Stimulated activated CD4-positive, alpha-beta T cell treated with anti-CD3 and anti-CD28 coated beads, Interleukin-4, amount 100 ng/mL, for 4 hours (primary cell): ENCODE data around the gene HPSE2.
"Not testable (repeated sequence)": the region's sequence is repeated elsewhere in the genome, so short reads cannot be mapped to it uniquely, and the experiment has no call there.

Experiments
- DNase-seq, 2 experiments: peaks; one replicate each; pipeline ENCODE4 v3.0.0-alpha.2; 2020

HPSE2 gene

DNA sequence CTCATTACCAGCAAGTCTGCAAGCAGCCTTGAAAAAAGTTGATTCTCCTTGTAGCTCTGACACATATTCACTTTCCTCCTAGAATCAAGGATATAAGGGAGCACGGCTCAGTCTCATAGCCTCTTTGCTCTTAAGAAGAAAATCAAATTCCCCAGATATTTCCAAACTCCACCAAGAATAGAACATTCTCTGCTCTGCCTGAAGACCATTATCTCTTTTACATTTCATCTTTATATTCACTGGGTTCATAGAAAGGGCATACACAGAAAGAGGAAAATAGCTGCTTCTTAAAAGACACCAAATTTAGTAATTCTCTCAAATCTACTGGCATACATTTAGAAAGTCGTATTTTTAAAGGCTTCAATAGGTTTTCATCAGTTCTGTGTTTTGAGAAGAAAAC lies 92.0 kb downstream of the HPSE2 start:
- no peak for DNase-seq

DNA sequence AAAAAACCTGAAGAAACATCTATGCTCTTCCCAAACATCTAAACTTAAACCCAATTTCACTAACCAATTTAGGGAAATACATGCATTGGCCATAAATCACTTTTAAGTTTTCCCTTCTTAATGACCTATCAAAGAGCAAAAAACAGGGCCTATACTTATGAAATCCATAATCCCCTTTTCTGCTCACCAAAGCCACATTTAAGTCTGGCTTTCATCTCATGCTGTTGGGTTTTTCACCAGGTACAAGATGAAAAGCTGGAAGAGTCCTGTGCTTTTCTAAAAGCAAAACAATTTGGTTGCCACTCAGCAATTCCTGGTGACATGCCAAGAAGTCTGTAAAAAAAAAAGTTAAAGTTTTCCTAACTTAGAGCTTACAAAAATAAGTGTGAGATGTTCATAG lies 92.6 kb downstream of the HPSE2 start:
- no peak for DNase-seq

GRCh38 chr10:99132897-99133296 lies 102.8 kb downstream of the HPSE2 start:
- DNase-seq, result not testable (repeated sequence)

DNA sequence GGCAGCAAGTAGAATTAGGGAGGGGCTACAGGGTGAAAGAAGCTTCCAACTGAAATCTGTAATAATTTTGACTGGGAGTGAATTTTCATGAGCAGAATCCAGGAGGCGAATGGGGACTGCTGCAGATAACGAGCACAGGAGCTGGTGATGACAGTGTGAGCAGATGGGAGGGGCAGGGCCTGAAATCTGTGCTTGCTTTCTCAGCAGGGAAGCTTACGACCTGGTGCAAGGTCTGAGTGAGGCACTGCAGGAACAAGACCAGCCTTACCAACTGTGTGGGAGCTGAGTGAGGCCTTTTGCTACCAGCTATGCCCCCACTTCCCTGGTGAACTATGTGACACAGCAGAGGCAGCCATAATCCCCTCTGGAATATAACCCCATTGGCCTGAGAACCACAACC lies 109.8 kb downstream of the HPSE2 start:
- DNase-seq, result no peak

- no peak for DNase-seq
These were observed 111.3 kb downstream of the HPSE2 start for GRCh38 chr10:99124376-99124775.

GRCh38 chr10:99123851-99124250 lies 111.8 kb downstream of the HPSE2 start:
- no peak for DNase-seq

GRCh38 chr10:99123336-99123735 lies 112.3 kb downstream of the HPSE2 start:
- DNase-seq, result no peak

DNA sequence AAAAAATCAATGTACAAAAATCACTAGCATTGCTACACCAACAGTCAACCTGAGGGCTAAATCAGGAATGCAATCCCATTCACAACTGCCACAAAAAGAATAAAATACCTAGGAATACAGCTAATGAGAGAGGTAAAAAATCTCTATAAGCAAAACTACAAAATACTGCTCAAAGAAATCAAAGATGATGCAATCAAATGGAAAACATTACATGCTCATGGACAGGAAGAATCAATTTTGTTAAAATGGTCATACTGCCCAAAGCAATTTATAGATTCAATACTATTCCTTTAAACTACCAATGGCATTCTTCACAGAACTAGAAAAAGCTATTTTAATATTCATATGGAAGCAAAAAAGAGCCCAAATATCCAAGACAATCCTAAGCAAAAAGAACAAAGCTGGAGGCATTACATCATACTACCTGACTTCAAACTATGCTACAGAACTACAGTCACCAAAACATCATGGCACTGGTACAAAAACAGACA lies 116.3 kb downstream of the HPSE2 start:
- DNase-seq, result no peak

DNA sequence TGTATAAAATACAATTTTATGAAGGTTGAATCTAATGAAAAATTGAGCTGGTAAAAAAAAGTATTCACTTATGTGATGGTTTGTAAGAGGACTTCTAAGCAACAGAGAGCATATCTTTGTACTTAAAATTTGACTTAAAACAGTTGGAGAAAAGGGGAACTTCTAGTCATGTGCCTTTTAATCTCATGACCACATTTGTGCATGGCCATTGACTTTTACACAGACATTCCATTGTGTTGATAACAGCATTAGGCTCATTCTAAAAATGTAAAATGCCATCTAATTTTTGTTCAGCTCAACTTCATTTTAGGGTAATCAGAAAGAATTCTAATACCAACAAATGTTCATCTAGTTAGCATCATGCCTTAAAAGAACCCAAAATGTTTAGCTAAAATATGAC lies 119.9 kb downstream of the HPSE2 start:
- no peak for DNase-seq

DNA sequence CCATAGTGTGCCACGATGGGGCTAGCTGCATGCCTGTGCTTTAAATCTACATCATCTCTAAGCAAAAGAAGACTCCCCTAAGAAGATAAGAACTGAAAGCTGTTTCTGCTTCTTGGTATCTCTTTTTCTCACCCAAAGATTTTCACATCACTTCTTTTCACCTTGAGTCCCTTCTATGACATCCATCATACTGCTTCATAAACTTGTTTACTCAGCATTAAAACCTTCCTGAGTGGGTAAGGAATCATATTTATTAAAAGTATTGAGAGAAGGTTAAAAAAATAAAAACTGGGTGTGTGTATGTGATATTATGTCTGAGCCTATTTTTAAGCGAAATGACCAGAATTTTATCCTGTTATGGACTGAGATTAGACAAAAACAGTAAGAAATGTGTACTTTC lies 150.3 kb downstream of the HPSE2 start:
- no peak for DNase-seq

DNA sequence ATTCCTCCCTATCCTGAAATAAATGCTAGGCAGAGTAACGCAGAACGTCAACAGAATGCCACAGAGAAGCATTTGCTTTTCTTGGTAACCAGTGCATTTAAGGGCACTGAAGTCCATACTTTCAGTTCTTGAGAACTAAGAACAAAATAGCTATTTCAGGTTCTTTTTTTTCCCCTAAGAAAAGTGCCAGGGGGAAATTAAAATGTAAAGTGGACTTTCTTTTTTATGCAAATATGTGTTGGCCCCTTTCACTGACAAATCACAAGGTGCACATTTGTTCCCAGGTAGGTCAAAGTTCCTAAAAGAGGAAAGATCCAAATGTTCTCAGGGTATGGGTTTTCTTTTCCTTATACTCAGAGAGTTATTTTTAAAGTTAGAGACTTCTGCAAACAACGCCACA lies 151.5 kb downstream of the HPSE2 start:
- no peak for DNase-seq

DNA sequence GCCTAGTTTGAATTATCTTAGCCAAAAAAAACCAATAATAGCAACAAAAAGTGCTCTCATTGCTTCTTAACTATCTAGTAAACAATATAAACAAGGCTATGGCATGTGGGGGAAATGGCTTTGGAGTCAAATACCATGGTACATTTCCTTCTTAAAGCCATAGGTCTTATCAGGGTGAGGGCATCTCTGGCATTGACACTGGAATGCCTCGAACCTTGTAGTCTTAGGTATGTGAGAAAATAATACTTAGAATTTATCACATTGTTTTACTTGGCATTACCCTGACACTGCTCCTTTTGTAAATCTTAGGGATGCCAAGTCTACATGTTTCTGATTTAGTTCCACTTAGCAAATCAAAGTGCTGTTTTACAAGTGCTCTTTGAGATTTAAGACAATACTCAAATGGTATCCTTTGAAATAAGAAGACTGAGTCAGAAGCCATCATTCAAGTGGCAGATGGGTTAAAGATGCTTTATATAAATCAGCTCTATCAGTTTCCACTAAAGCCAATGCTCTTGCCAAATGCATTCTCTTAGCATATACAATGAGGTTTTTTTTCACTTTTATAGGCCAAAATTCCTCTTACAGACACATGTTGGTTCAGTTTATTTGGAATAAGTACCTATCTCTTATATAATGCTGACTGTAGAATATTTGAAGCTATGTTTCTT lies 155.2 kb downstream of the HPSE2 start:
- DNase-seq, result no peak

DNA sequence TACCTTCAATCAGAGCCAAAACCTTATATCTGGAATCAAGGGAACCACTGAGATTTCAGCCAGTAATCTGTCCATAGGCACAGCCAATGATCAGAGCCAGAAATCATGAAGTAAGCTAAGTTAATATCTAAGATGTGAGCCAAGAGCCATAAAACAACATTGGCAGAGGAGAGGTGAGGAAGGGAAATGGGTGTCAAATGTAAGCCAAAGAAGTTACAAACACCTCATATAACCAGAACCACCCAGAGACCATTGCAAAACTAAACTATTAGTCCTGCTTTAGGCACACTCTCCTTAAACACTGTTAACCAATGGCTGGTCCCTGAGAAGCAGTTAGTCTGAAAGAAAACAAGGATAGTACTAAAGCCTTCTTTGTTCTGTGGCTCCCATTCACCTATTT lies 173.1 kb downstream of the HPSE2 start:
- DNase-seq, result no peak

- DNase-seq, result no peak
These were observed 176.9 kb downstream of the HPSE2 start for GRCh38 chr10:99058762-99059161.

GRCh38 chr10:99057936-99058690 lies 177.5 kb downstream of the HPSE2 start:
- no peak for DNase-seq

DNA sequence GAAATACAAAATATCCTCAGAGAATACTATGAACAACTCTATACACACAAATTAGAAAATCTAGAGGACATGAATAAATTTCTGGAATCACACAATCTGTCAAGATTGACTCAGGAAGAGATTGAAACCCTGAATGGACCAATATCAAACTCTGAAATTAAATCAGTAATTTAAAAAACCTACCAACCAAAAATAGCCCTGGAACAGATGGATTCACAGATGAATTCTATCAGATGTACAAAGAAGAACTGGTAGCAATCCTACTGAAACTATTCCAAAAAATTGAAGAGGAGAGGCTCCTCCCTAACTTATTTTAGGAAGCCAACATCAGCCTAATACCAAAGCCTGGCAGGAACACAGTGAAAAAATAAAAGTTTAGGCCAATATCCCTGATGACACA lies 190.0 kb downstream of the HPSE2 start:
- no peak for DNase-seq

DNA sequence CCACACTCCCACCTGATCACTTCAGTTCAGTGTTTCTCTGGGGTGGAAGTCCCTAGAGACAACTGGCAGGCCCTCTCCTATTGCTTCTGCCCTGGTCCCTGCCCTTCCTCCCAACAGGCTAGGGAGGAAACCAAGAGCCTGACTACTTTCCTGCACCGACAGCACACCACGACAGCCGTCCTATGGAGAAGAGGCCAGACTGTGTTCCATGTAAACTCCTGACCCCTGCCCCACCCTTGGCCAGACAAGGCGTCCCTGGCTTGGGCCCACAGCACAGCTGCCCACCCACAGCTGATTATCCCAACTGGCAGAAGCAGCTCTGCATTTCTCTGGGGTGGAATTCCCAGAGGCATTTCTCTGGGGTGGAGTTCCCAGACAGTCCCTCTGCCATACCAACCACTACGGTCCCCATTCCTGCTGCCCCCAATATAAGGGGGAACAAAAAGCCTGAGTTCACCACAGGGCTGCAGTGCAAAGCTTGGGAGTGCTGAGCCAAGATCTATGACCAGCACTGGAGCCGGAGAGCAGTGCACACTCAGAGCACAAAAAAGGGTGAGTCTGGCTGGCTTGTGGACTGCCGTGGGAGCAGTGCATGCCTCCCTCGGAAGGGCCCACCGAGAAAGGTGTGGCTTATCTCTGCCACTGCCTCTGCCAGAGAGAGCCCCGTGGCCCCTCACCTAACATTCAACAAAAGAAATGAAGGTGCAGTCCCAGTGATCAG lies 193.4 kb downstream of the HPSE2 start:
- DNase-seq, result no peak

DNA sequence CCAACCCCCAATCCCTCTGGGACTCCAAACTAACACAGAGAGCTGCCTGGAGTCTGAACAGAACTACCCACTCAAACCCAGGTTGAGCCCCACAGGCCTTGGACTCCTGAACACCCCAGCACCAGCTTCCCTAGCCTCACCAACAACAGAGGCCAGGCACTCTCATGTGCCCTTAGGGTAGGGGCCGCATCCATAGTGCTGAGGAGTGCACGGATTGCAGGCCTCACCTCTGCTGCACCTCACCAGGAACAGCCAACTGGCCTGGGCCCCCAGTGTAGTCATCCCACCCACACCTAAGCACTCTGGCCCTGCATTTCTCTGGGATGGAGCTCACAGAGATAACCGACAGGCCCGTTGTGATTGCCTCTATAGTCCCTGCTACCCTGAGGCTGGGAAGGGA lies 194.2 kb downstream of the HPSE2 start:
- no peak for DNase-seq

GRCh38 chr10:99013885-99014284 lies 221.8 kb downstream of the HPSE2 start:
- no peak for DNase-seq

GRCh38 chr10:99010286-99010685 lies 225.4 kb downstream of the HPSE2 start:
- DNase-seq, result no peak

- DNase-seq, result no peak
These were observed 227.6 kb downstream of the HPSE2 start for GRCh38 chr10:99008054-99008453.

GRCh38 chr10:99007457-99007856 lies 228.2 kb downstream of the HPSE2 start:
- DNase-seq, result no peak

- no peak for DNase-seq
These were observed 230.4 kb downstream of the HPSE2 start for GRCh38 chr10:99005254-99005653.

- DNase-seq, result no peak
These were observed 230.9 kb downstream of the HPSE2 start for GRCh38 chr10:99004738-99005137.
